Mesendoderm (in vitro differentiated cells): Measurements from ENCODE around the gene ARFGEF3.
A peak's percentile ranks its signal among the peaks of the same experiment; 100 is the strongest.

ENCODE experiments used
- DNase-seq: peaks from one replicate; pipeline ENCODE4 v3.0.0; 2013
- H2AK5ac ChIP-seq: 2 replicates; pipeline ENCODE4 v1.6.1; 2013; ENCODE audit warnings: low read length, inconsistent platforms
- H2BK120ac ChIP-seq: 2 replicates; pipeline ENCODE4 v1.6.1; 2013; ENCODE audit warnings: low read depth, mild to moderate bottlenecking, low read length, moderate library complexity, mixed read lengths
- H2BK15ac ChIP-seq: replicated peaks from 2 replicates; pipeline ENCODE4 v1.6.1; 2013; ENCODE audit warnings: low read depth, mild to moderate bottlenecking, moderate library complexity
- H2BK5ac ChIP-seq: 2 replicates; pipeline ENCODE4 v1.6.1; 2013; ENCODE audit warnings: low read length, inconsistent platforms
- H3K18ac ChIP-seq: 2 replicates; pipeline ENCODE4 v1.6.1; 2013; ENCODE audit warnings: mild to moderate bottlenecking, low read length, mixed read lengths
- H3K23ac ChIP-seq: one replicate; pipeline ENCODE4 v1.6.1; 2013; ENCODE audit warnings: low read length
- H3K27ac ChIP-seq: 2 replicates; pipeline ENCODE4 v1.5.1; 2013; ENCODE audit warnings: low read depth, mild to moderate bottlenecking, inconsistent platforms, low read length, moderate library complexity
- H3K27me3 ChIP-seq: 2 replicates; pipeline ENCODE4 v1.6.1; 2013; ENCODE audit warnings: low read length, control low read depth, mild to moderate bottlenecking, inconsistent platforms; ENCODE audit not compliant: insufficient read depth, poor library complexity
- H3K36me3 ChIP-seq: 2 replicates; pipeline ENCODE4 v1.6.1; 2013; ENCODE audit warnings: low read length, inconsistent platforms; ENCODE audit not compliant: control insufficient read depth, insufficient read depth
- H3K4ac ChIP-seq: one replicate; pipeline ENCODE4 v1.6.1; 2013; ENCODE audit warnings: low read depth, mild to moderate bottlenecking, low read length, moderate library complexity
- H3K4me1 ChIP-seq: 2 replicates; pipeline ENCODE4 v1.6.1; 2013; ENCODE audit warnings: low read depth, low read length, inconsistent platforms; ENCODE audit not compliant: control insufficient read depth
- H3K4me2 ChIP-seq: 2 replicates; pipeline ENCODE4 v1.6.1; 2013; ENCODE audit warnings: low read length
- H3K4me3 ChIP-seq: 2 replicates; pipeline ENCODE4 v1.5.1; 2013; ENCODE audit warnings: mild to moderate bottlenecking, low read length
- H3K56ac ChIP-seq: one replicate; pipeline ENCODE4 v1.6.1; 2013; ENCODE audit warnings: low read length
- H3K79me1 ChIP-seq: 2 replicates; pipeline ENCODE4 v1.6.1; 2013; ENCODE audit warnings: low read length, inconsistent platforms
- H3K79me2 ChIP-seq: 2 replicates; pipeline ENCODE4 v1.6.1; 2013; ENCODE audit warnings: mild to moderate bottlenecking, low read length; ENCODE audit not compliant: control insufficient read depth, insufficient read depth
- H3K9ac ChIP-seq: 2 replicates; pipeline ENCODE4 v1.6.1; 2013; ENCODE audit warnings: low read length, inconsistent platforms
- H4K5ac ChIP-seq: one replicate; pipeline ENCODE4 v1.6.1; 2013; ENCODE audit warnings: low read length
- H4K8ac ChIP-seq: one replicate; pipeline ENCODE4 v1.6.1; 2013; ENCODE audit warnings: low read depth, mild to moderate bottlenecking, control low read depth, low read length, moderate library complexity
- WGBS: extraction: QIAGEN DNeasy Blood & Tissue Kit; methylation state at CpG from one replicate; pipeline ENCODE4 v1.1.7; 2013; ENCODE audit warnings: low lambda C conversion rate, missing lambda C conversion rate; ENCODE audit not compliant: insufficient coverage; ENCODE audit errors: extremely low coverage; 5-methylcytosine and 5-hydroxymethylcytosine counted together

The ARFGEF3 gene

DNA sequence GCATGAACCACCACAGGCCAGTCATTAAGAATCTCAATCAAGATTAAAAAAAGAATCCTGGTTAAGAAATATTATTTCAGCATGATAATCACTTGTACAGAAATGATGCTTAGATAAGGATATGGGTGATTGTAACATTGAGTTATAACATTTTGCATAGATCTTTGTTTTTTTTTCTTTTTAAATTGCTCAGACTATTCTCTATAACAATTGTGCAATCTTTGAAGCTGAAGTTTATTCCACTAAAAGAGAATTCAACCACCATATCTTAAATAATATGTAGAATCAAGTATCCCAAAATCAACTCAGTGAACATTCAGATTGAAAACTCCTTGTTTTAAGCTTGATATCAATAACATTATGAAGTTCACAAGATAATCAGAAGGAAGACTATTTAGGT, 215.3 kb downstream of the ARFGEF3 start:
- H3K79me2 ChIP-seq = no peaks in the 10 kb centered on the region
- H3K4me1 ChIP-seq = peaks cover 5% of the 10 kb centered on the region
- no peak overlapping the region for H3K56ac ChIP-seq
- H2BK5ac ChIP-seq = no peak overlapping the region
- no peaks in the 10 kb centered on the region for H3K79me1 ChIP-seq
- no peak overlapping the region for H3K9ac ChIP-seq
- no peak overlapping the region for H4K5ac ChIP-seq
- no peak overlapping the region for H4K8ac ChIP-seq
- no peak overlapping the region for H3K27ac ChIP-seq
- DNase-seq = no peak
- H3K27me3 ChIP-seq = no peaks in the 10 kb centered on the region
- H3K36me3 ChIP-seq = no peaks in the 10 kb centered on the region
- H3K23ac ChIP-seq = no peak overlapping the region
- H3K4me3 ChIP-seq = no peak overlapping the region
- no peak overlapping the region for H2AK5ac ChIP-seq
- H2BK120ac ChIP-seq = no peak overlapping the region
- H3K4ac ChIP-seq = no peak overlapping the region
- H3K18ac ChIP-seq = no peak overlapping the region
- no peak overlapping the region for H3K4me2 ChIP-seq
- H2BK15ac ChIP-seq = no peak overlapping the region

DNA sequence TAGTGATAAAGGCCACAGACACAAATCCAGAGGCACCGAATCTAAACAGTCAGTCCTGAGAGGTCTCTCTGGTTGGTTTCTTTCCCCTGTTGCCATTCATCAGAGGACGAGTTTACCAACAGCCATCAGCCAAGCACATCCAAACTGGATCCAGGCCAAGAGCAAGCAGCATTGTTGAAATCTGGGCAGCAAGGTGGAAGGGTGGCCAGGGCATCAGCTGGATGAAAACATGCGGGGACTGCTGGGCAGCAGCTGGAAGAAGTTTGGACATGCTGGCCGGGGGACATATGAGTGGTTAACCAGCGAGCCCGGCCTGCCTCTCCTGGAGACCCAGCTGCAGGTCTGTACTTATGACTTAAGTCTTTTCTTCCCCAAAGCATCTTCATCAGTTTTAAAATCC, 216.1 kb downstream of the ARFGEF3 start, which contains the start of gene SMIM28:
TSS of gene SMIM28 (plus strand) at position 62 of the 400 bp plus-strand sequence. CDS start at position 230, 168 bp downstream.
- DNase-seq = no peak
- peak within 1 kb of the TSS; percentile 57 for H3K56ac ChIP-seq
- H2AK5ac ChIP-seq = peak within 1 kb of the TSS; percentile 81
- H2BK15ac ChIP-seq = no peak within 1 kb of the TSS
- no peak within 1 kb of the TSS for H3K4me2 ChIP-seq
- no peak within 1 kb of the TSS for H3K4me3 ChIP-seq
- peaks cover 5% of the 10 kb centered on the region for H3K4me1 ChIP-seq
- no peak within 1 kb of the TSS for H3K27ac ChIP-seq
- no peak within 1 kb of the TSS for H2BK5ac ChIP-seq
- H2BK120ac ChIP-seq = no peak within 1 kb of the TSS
- no peak within 1 kb of the TSS for H3K4ac ChIP-seq
- no peak within 1 kb of the TSS for H3K18ac ChIP-seq
- no peaks in the 10 kb centered on the region for H3K27me3 ChIP-seq
- H4K8ac ChIP-seq = no peak within 1 kb of the TSS
- no peaks in the 10 kb centered on the region for H3K79me1 ChIP-seq
- H4K5ac ChIP-seq = no peak within 1 kb of the TSS
- no peaks in the 10 kb centered on the region for H3K79me2 ChIP-seq
- H3K9ac ChIP-seq = no peak within 1 kb of the TSS
- peak within 1 kb of the TSS; percentile 86 for H3K23ac ChIP-seq
- H3K36me3 ChIP-seq = no peaks in the 10 kb centered on the region
- no CpG with 5 or more reads among the region's 6 CpGs for WGBS

DNA sequence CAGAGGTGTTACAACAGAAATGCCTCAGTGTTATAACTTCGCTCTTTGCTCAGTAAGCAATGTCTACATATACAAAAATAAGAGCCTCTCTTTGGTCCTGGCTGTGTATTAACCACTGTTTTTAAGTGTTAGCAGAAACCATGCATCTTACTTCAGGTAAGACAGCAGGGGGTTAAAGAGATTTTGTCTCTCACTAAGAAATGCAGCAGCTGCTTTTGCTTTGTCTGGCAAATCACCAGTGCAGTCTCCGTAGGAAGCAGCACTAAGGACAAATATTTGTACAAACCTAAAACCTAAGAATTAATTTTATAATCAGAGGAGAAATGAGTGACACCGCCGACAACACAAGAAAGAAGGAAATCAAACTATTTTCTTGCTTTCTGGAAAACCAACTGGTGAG, 216.7 kb downstream of the ARFGEF3 start:
- Histone ChIP-seq H3K27me3 (no peaks in the 10 kb centered on the region), H2BK5ac (no peak overlapping the region), H2AK5ac (no peak overlapping the region), H4K8ac (no peak overlapping the region), H3K56ac (no peak overlapping the region), H2BK15ac (no peak overlapping the region), H3K36me3 (no peaks in the 10 kb centered on the region), H3K9ac (no peak overlapping the region), H3K27ac (no peak overlapping the region), H4K5ac (no peak overlapping the region), H3K4me3 (no peak overlapping the region), H3K79me1 (no peaks in the 10 kb centered on the region), H3K4me2 (no peak overlapping the region), H3K4me1 (peaks cover 5% of the 10 kb centered on the region), H3K4ac (no peak overlapping the region), H3K79me2 (no peaks in the 10 kb centered on the region), H2BK120ac (no peak overlapping the region), H3K23ac (no peak overlapping the region), H3K18ac (no peak overlapping the region)
- WGBS = no CpG with 5 or more reads among the region's 4 CpGs
- peak; percentile 48 for DNase-seq

DNA sequence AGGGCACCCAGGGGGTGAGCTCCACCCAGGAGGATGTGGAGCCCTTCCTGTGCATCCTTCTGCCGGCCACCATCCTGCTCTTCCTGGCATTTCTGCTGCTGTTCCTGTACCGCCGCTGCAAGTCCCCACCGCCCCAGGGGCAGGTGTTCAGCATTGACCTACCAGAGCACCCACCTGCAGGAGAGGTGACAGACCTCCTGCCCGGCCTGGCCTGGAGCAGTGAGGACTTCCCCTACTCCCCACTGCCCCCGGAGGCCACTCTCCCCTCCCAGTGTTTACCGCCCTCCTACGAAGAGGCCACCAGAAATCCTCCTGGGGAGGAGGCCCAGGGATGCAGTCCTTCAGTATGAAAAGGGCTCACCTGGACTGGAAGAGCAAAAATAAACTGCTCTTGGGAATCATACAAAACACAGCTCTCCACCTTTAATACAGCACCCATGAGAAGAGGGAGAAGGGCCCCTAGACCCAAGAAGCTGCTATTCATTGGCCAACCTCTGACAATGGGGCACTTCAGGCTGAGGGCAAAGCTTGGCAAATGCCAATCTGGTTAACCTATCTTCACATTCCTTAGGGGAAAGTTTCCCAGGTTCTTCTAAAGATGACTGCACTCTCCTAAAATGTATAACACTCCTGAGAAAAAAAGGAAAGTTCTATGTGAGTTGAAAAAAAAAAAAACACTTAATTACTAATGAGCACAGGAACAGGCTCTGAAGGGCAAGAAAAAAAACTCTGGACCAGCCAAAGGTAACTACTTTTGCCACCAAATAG, 220.9 kb downstream of the ARFGEF3 start:
- Histone ChIP-seq H3K27ac (no peak overlapping the region), H2AK5ac (no peak overlapping the region), H3K4me3 (no peak overlapping the region), H3K23ac (no peak overlapping the region), H3K9ac (no peak overlapping the region), H2BK5ac (no peak overlapping the region), H2BK15ac (peak overlapping the region; percentile 57), H3K4me1 (peaks cover 5% of the 10 kb centered on the region), H3K79me2 (no peaks in the 10 kb centered on the region), H3K56ac (no peak overlapping the region), H3K4ac (no peak overlapping the region), H3K79me1 (no peaks in the 10 kb centered on the region), H3K27me3 (no peaks in the 10 kb centered on the region), H3K36me3 (no peaks in the 10 kb centered on the region), H4K5ac (no peak overlapping the region), H3K4me2 (no peak overlapping the region), H3K18ac (no peak overlapping the region), H4K8ac (no peak overlapping the region), H2BK120ac (no peak overlapping the region)
- no CpG with 5 or more reads among the region's 8 CpGs for WGBS
- peak; percentile 71 for DNase-seq

DNA sequence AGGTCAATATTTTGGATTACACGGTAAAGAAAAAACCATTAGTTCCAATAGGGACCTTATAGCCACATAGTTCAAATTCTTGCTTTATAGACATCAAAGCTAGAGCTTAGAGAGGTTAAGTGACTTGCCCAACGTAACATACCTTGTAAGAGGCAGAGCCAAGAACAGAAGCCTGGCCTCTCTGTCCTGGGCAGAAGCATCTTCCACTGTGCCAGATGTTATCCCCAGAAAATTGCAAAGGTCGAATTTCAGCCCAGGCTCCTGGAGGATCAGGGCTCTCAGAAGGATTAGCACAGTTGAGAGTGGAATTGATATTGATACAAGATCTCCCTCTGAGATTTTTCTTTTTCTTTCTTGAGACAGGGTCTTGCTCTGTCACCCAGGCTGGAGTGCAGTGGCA, 222.0 kb downstream of the ARFGEF3 start:
- H3K9ac ChIP-seq = no peak overlapping the region
- no peak overlapping the region for H3K4ac ChIP-seq
- H3K4me1 ChIP-seq = no peaks in the 10 kb centered on the region
- H4K8ac ChIP-seq = no peak overlapping the region
- no peak overlapping the region for H3K23ac ChIP-seq
- peak; percentile 21 for DNase-seq
- H3K79me2 ChIP-seq = no peaks in the 10 kb centered on the region
- no peak overlapping the region for H2BK120ac ChIP-seq
- no peak overlapping the region for H3K4me3 ChIP-seq
- H3K27me3 ChIP-seq = no peaks in the 10 kb centered on the region
- no peak overlapping the region for H2AK5ac ChIP-seq
- peak overlapping the region; percentile 11 for H3K18ac ChIP-seq
- H4K5ac ChIP-seq = no peak overlapping the region
- no peak overlapping the region for H3K56ac ChIP-seq
- H3K79me1 ChIP-seq = no peaks in the 10 kb centered on the region
- no CpG with 5 or more reads among the region's 3 CpGs for WGBS
- no peak overlapping the region for H3K27ac ChIP-seq
- H2BK15ac ChIP-seq = no peak overlapping the region
- no peaks in the 10 kb centered on the region for H3K36me3 ChIP-seq
- no peak overlapping the region for H3K4me2 ChIP-seq
- H2BK5ac ChIP-seq = no peak overlapping the region

DNA sequence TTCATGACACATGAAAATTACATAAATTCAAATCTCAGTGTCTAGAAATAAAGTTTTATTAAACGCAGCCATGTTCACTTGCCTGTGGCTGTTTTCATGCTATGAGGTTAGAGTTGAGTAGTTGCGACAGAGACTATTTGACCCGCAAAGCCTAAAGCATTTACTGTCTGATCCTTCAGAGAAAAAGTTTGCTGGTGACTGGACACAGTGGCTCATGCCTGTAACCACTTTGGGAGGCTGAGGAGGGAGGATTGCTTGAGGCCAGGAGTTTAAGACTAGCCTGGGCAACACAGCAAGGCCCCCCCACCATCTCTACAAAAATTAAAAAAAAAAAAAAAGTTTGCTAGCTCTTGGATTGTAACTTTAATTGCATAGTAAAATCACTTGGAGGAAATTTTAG, 225.2 kb downstream of the ARFGEF3 start:
- H3K79me2 ChIP-seq = no peaks in the 10 kb centered on the region
- no peaks in the 10 kb centered on the region for H3K36me3 ChIP-seq
- H3K4me2 ChIP-seq = no peak overlapping the region
- H3K9ac ChIP-seq = no peak overlapping the region
- H3K27ac ChIP-seq = no peak overlapping the region
- no peak overlapping the region for H2BK120ac ChIP-seq
- no peak overlapping the region for H2AK5ac ChIP-seq
- no peak for DNase-seq
- H3K79me1 ChIP-seq = no peaks in the 10 kb centered on the region
- H2BK15ac ChIP-seq = no peak overlapping the region
- H3K18ac ChIP-seq = no peak overlapping the region
- no peak overlapping the region for H4K8ac ChIP-seq
- no peaks in the 10 kb centered on the region for H3K27me3 ChIP-seq
- H3K4me1 ChIP-seq = no peaks in the 10 kb centered on the region
- H3K4me3 ChIP-seq = no peak overlapping the region
- WGBS = no CpG with 5 or more reads among the region's 3 CpGs
- no peak overlapping the region for H2BK5ac ChIP-seq
- no peak overlapping the region for H3K56ac ChIP-seq
- H3K23ac ChIP-seq = no peak overlapping the region
- no peak overlapping the region for H3K4ac ChIP-seq
- no peak overlapping the region for H4K5ac ChIP-seq
